ENCODE measurements around the gene C9orf153.

The C9orf153 gene

GRCh38 chr9:86256653-86257052 lies 2.8 kb downstream of the C9orf153 start:
- no peak for ATAC-seq (replicated peaks; ENCODE audit: extremely low read depth, poor library complexity, severe bottlenecking)

GRCh38 chr9:86253577-86253976 lies 5.9 kb downstream of the C9orf153 start:
- Mint-ChIP-seq H3K27ac (ENCODE audit: low read depth) (no peak overlapping the region), H3K4me1 (no peaks in the 10 kb centered on the region), H3K4me3 (no peak overlapping the region), H3K9me3 (peaks cover 5% of the 10 kb centered on the region), H3K27me3 (peaks cover 15% of the 10 kb centered on the region), H3K36me3 (ENCODE audit: insufficient read depth) (peaks cover 2% of the 10 kb centered on the region)
- no peak for ATAC-seq (replicated peaks; ENCODE audit: extremely low read depth, poor library complexity, severe bottlenecking)
- no peak for DNase-seq (ENCODE audit: low spot score in 2 of 2)

More at GRCh38 chr9:86256653-86257052, 2.8 kb downstream of the C9orf153 start:
- Mint-ChIP-seq H3K27ac (ENCODE audit: low read depth) (no peak overlapping the region), H3K36me3 (ENCODE audit: insufficient read depth) (peaks cover 6% of the 10 kb centered on the region), H3K4me3 (no peak overlapping the region), H3K9me3 (peaks cover 3% of the 10 kb centered on the region), H3K27me3 (peaks cover 5% of the 10 kb centered on the region), H3K4me1 (no peaks in the 10 kb centered on the region)
- DNase-seq (ENCODE audit: low spot score in 2 of 2): no peak

GRCh38 chr9:86252870-86253269 lies 6.6 kb downstream of the C9orf153 start:
- peaks cover 22% of the 10 kb centered on the region for H3K27me3 Mint-ChIP-seq
- no peak overlapping the region for H3K4me3 Mint-ChIP-seq
- ATAC-seq (replicated peaks; ENCODE audit: extremely low read depth, poor library complexity, severe bottlenecking) (no peak), DNase-seq (ENCODE audit: low spot score in 2 of 2) (no peak)
- H3K27ac Mint-ChIP-seq (ENCODE audit: low read depth): no peak overlapping the region
- H3K9me3 Mint-ChIP-seq: peaks cover 5% of the 10 kb centered on the region
- peaks cover 2% of the 10 kb centered on the region for H3K36me3 Mint-ChIP-seq (ENCODE audit: insufficient read depth)
- H3K4me1 Mint-ChIP-seq: no peaks in the 10 kb centered on the region

GRCh38 chr9:86250123-86250522 lies 9.3 kb downstream of the C9orf153 start:
- Mint-ChIP-seq H3K36me3 (ENCODE audit: insufficient read depth) (no peaks in the 10 kb centered on the region), H3K27ac (ENCODE audit: low read depth) (no peak overlapping the region), H3K9me3 (peaks cover 5% of the 10 kb centered on the region), H3K27me3 (peaks cover 41% of the 10 kb centered on the region), H3K4me1 (no peaks in the 10 kb centered on the region), H3K4me3 (no peak overlapping the region)
- no peak for DNase-seq (ENCODE audit: low spot score in 2 of 2)
- no peak for ATAC-seq (replicated peaks; ENCODE audit: extremely low read depth, poor library complexity, severe bottlenecking)

- no peak overlapping the region for H3K4me3 Mint-ChIP-seq
Measured at GRCh38 chr9:86248746-86249145, 10.7 kb downstream of the C9orf153 start.

GRCh38 chr9:86246752-86247161 lies 12.7 kb downstream of the C9orf153 start:
- Mint-ChIP-seq H3K9me3 (peaks cover 3% of the 10 kb centered on the region), H3K4me3 (no peak overlapping the region), H3K27ac (ENCODE audit: low read depth) (no peak overlapping the region), H3K36me3 (ENCODE audit: insufficient read depth) (peaks cover 1% of the 10 kb centered on the region), H3K4me1 (no peaks in the 10 kb centered on the region), H3K27me3 (peaks cover 47% of the 10 kb centered on the region)
- ATAC-seq (replicated peaks; ENCODE audit: extremely low read depth, poor library complexity, severe bottlenecking) (no peak), DNase-seq (ENCODE audit: low spot score in 2 of 2) (no peak)

More at GRCh38 chr9:86248746-86249145, 10.7 kb downstream of the C9orf153 start:
- Mint-ChIP-seq H3K9me3 (peaks cover 5% of the 10 kb centered on the region), H3K27ac (ENCODE audit: low read depth) (no peak overlapping the region), H3K36me3 (ENCODE audit: insufficient read depth) (peaks cover 1% of the 10 kb centered on the region), H3K4me1 (no peaks in the 10 kb centered on the region), H3K27me3 (peaks cover 51% of the 10 kb centered on the region)
- no peak for ATAC-seq (replicated peaks; ENCODE audit: extremely low read depth, poor library complexity, severe bottlenecking)
- no peak for DNase-seq (ENCODE audit: low spot score in 2 of 2)

- DNase-seq (ENCODE audit: low spot score in 2 of 2) (no peak), ATAC-seq (replicated peaks; ENCODE audit: extremely low read depth, poor library complexity, severe bottlenecking) (no peak)
- H3K4me3 Mint-ChIP-seq: no peak overlapping the region
- H3K27ac Mint-ChIP-seq (ENCODE audit: low read depth): no peak overlapping the region
- H3K36me3 Mint-ChIP-seq (ENCODE audit: insufficient read depth): peaks cover 1% of the 10 kb centered on the region
- no peaks in the 10 kb centered on the region for H3K4me1 Mint-ChIP-seq
- H3K27me3 Mint-ChIP-seq: peaks cover 21% of the 10 kb centered on the region
- H3K9me3 Mint-ChIP-seq: no peaks in the 10 kb centered on the region
Measured at GRCh38 chr9:86242071-86242470, 17.4 kb downstream of the C9orf153 start.

GRCh38 chr9:86241216-86241615 lies 18.2 kb downstream of the C9orf153 start:
- Mint-ChIP-seq H3K27ac (ENCODE audit: low read depth) (no peak overlapping the region), H3K27me3 (peaks cover 16% of the 10 kb centered on the region), H3K4me1 (no peaks in the 10 kb centered on the region), H3K36me3 (ENCODE audit: insufficient read depth) (peaks cover 1% of the 10 kb centered on the region), H3K9me3 (no peaks in the 10 kb centered on the region), H3K4me3 (no peak overlapping the region)
- no peak for DNase-seq (ENCODE audit: low spot score in 2 of 2)
- no peak for ATAC-seq (replicated peaks; ENCODE audit: extremely low read depth, poor library complexity, severe bottlenecking)

- Mint-ChIP-seq H3K4me1 (no peaks in the 10 kb centered on the region), H3K27me3 (peaks cover 10% of the 10 kb centered on the region), H3K4me3 (no peak overlapping the region), H3K9me3 (no peaks in the 10 kb centered on the region), H3K36me3 (ENCODE audit: insufficient read depth) (no peaks in the 10 kb centered on the region), H3K27ac (ENCODE audit: low read depth) (no peak overlapping the region)
- ATAC-seq (replicated peaks; ENCODE audit: extremely low read depth, poor library complexity, severe bottlenecking): no peak
- no peak for DNase-seq (ENCODE audit: low spot score in 2 of 2)
Measured at GRCh38 chr9:86238861-86239770, 20.3 kb downstream of the C9orf153 start.

- ATAC-seq (replicated peaks; ENCODE audit: extremely low read depth, poor library complexity, severe bottlenecking) (no peak), DNase-seq (ENCODE audit: low spot score in 2 of 2) (no peak)
- H3K36me3 Mint-ChIP-seq (ENCODE audit: insufficient read depth): no peaks in the 10 kb centered on the region
- H3K27me3 Mint-ChIP-seq: peaks cover 27% of the 10 kb centered on the region
- no peaks in the 10 kb centered on the region for H3K9me3 Mint-ChIP-seq
- H3K27ac Mint-ChIP-seq (ENCODE audit: low read depth): no peak overlapping the region
- H3K4me3 Mint-ChIP-seq: no peak overlapping the region
- no peaks in the 10 kb centered on the region for H3K4me1 Mint-ChIP-seq
Measured at GRCh38 chr9:86230858-86231257, 28.6 kb downstream of the C9orf153 start.

- ATAC-seq (replicated peaks; ENCODE audit: extremely low read depth, poor library complexity, severe bottlenecking): no peak
Measured at GRCh38 chr9:86222667-86223066, 36.8 kb downstream of the C9orf153 start.

GRCh38 chr9:86219606-86220005 lies 39.9 kb downstream of the C9orf153 start:
- Mint-ChIP-seq H3K27me3 (peaks cover 36% of the 10 kb centered on the region), H3K4me1 (no peaks in the 10 kb centered on the region), H3K9me3 (no peaks in the 10 kb centered on the region), H3K36me3 (ENCODE audit: insufficient read depth) (no peaks in the 10 kb centered on the region), H3K27ac (ENCODE audit: low read depth) (no peak overlapping the region), H3K4me3 (no peak overlapping the region)
- DNase-seq (ENCODE audit: low spot score in 2 of 2) (no peak), ATAC-seq (replicated peaks; ENCODE audit: extremely low read depth, poor library complexity, severe bottlenecking) (no peak)

More at GRCh38 chr9:86222667-86223066, 36.8 kb downstream of the C9orf153 start:
- no peak overlapping the region for H3K27ac Mint-ChIP-seq (ENCODE audit: low read depth)
- no peaks in the 10 kb centered on the region for H3K4me1 Mint-ChIP-seq
- no peak overlapping the region for H3K4me3 Mint-ChIP-seq
- no peak for DNase-seq (ENCODE audit: low spot score in 2 of 2)
- H3K36me3 Mint-ChIP-seq (ENCODE audit: insufficient read depth): no peaks in the 10 kb centered on the region
- no peaks in the 10 kb centered on the region for H3K9me3 Mint-ChIP-seq
- peaks cover 36% of the 10 kb centered on the region for H3K27me3 Mint-ChIP-seq

- Mint-ChIP-seq H3K4me3 (no peak overlapping the region), H3K27me3 (peaks cover 21% of the 10 kb centered on the region), H3K9me3 (no peaks in the 10 kb centered on the region), H3K4me1 (no peaks in the 10 kb centered on the region), H3K36me3 (ENCODE audit: insufficient read depth) (no peaks in the 10 kb centered on the region), H3K27ac (ENCODE audit: low read depth) (no peak overlapping the region)
- no peak for ATAC-seq (replicated peaks; ENCODE audit: extremely low read depth, poor library complexity, severe bottlenecking)
- DNase-seq (ENCODE audit: low spot score in 2 of 2): no peak
Measured at GRCh38 chr9:86217076-86217755, 42.2 kb downstream of the C9orf153 start.
